Keratinocyte (primary cell): ENCODE results near the gene PITHD1. TPM values are rescaled to one million over a fixed set of nuclear protein-coding genes. Genes with fewer than 3 reads are reported as not detected.

Source experiments
- DNase-seq: peaks from one replicate; pipeline ENCODE4 v3.0.0-alpha.2; 2011; ENCODE audit warnings: low read depth, missing footprints, low spot score
- FAIRE-seq: peaks from 2 replicates; lab custom pipeline; 2011; peaks lifted over from hg19 to GRCh38; lab: Jason Lieb, UNC
- H2AFZ ChIP-seq: 2 replicates; pipeline ENCODE4 v1.6.0; 2012; ENCODE audit warnings: low read length, control low read depth, inconsistent platforms; ENCODE audit not compliant: control insufficient read depth
- H3K27ac ChIP-seq: 2 replicates; pipeline ENCODE4 v1.5.1; 2011; ENCODE audit warnings: low read length; ENCODE audit not compliant: control insufficient read depth, insufficient read depth
- H3K27me3 ChIP-seq: 3 replicates; pipeline ENCODE4 v1.6.0; 2011; ENCODE audit warnings: low read length; ENCODE audit not compliant: control insufficient read depth, insufficient read depth; ENCODE audit errors: extremely low read depth
- H3K36me3 ChIP-seq, 2 experiments: 2 replicates in 1 of 2; 3 replicates in 1 of 2; pipeline ENCODE4 v1.5.1; 2011; ENCODE audit warnings: low read length in 2 of 2, mild to moderate bottlenecking in 1 of 2; ENCODE audit not compliant: control insufficient read depth in 2 of 2, insufficient read depth in 2 of 2; ENCODE audit errors: extremely low read depth in 1 of 2
- H3K4me1 ChIP-seq: 3 replicates; pipeline ENCODE4 v1.5.1; 2011; ENCODE audit warnings: low read length; ENCODE audit not compliant: control insufficient read depth, insufficient read depth; ENCODE audit errors: extremely low read depth
- H3K4me2 ChIP-seq: 3 replicates; pipeline ENCODE4 v1.6.0; 2011; ENCODE audit warnings: low read depth, low read length; ENCODE audit not compliant: control insufficient read depth, insufficient read depth; ENCODE audit errors: extremely low read depth
- H3K4me3 ChIP-seq, 3 experiments: fragments of 200-600 bp in 1 of 3; sonication (generic) in 1 of 3; 2 replicates in 2 of 3; 3 replicates in 1 of 3; pipeline ENCODE4 v1.5.1; 2011 to 2016; ENCODE audit warnings: low read length in 3 of 3, mild to moderate bottlenecking in 3 of 3, control low read depth in 2 of 3, inconsistent platforms in 1 of 3, low read depth in 1 of 3, mixed read lengths in 1 of 3, mixed run types in 1 of 3, moderate library complexity in 1 of 3; ENCODE audit not compliant: control insufficient read depth in 2 of 3, insufficient read depth in 2 of 3; ENCODE audit errors: extremely low read depth in 1 of 3
- H3K79me2 ChIP-seq: 2 replicates; pipeline ENCODE4 v1.6.0; 2012; ENCODE audit warnings: low read length; ENCODE audit not compliant: control insufficient read depth, insufficient read depth
- H3K9ac ChIP-seq: 3 replicates; pipeline ENCODE4 v1.6.0; 2011; ENCODE audit warnings: low read length; ENCODE audit not compliant: control insufficient read depth, insufficient read depth; ENCODE audit errors: extremely low read depth
- H3K9me1 ChIP-seq: 3 replicates; pipeline ENCODE4 v1.6.0; 2011; ENCODE audit warnings: low read length; ENCODE audit not compliant: control insufficient read depth, insufficient read depth; ENCODE audit errors: extremely low read depth
- H3K9me3 ChIP-seq: 2 replicates; pipeline ENCODE4 v1.5.1; 2012; ENCODE audit warnings: low read depth, low read length; ENCODE audit not compliant: control insufficient read depth
- H4K20me1 ChIP-seq: 3 replicates; pipeline ENCODE4 v1.6.0; 2011; ENCODE audit warnings: low read length; ENCODE audit not compliant: control insufficient read depth, insufficient read depth; ENCODE audit errors: extremely low read depth
- EZH2 ChIP-seq: IDR thresholded peaks from one replicate; pipeline ENCODE4 v1.6.1; 2012; ENCODE audit warnings: inconsistent platforms, mild to moderate bottlenecking, low read length, moderate library complexity
- dilution Hi-C: fragments of 300-500 bp; cut with MboI; formaldehyde crosslinking; loops from one replicate; pipeline ENCODE4 v1.7.0; 2020; ENCODE audit warnings: low sequenced_read_pairs; ENCODE audit not compliant: extremely low pct_ligation_motif_present
- polyA plus RNA-seq, 5 experiments: library from polyadenylated mRNA; depleted of rRNA in 3 of 5; stranded (reverse) in 3 of 5; stranded (forward) in 1 of 5; unstranded in 1 of 5; fragments of >200 nt; gene quantifications; 1 replicate in 1 of 5; 2 replicates in 3 of 5; 3 replicates in 1 of 5; pipeline versions ENCODE4 v1.2.1 to v1.2.3, GENCODE V29; 2011 to 2012; ENCODE audit warnings: missing spikeins in 2 of 5, low read depth in 1 of 5, low replicate concordance in 1 of 5
- TF ChIP-seq, protein P1 (sequence below), 3 experiments: IDR thresholded peaks in 1 of 3; conservative IDR thresholded peaks in 1 of 3; optimal IDR thresholded peaks in 1 of 3; 2 replicates in 2 of 3; 3 replicates in 1 of 3; pipeline versions ENCODE3 to v1.5.1; 2011; ENCODE audit warnings: low read length in 3 of 3, mild to moderate bottlenecking in 3 of 3, moderate library complexity in 2 of 3, control low read depth in 1 of 3, inconsistent platforms in 1 of 3; ENCODE audit not compliant: insufficient read depth in 2 of 3; ENCODE audit errors: extremely low read depth in 1 of 3

The PITHD1 gene
- polyA plus RNA-seq, 1 donor (not counting 4 experiments of a cell fraction or from before 2014, with no cell fraction given): 59.4 TPM

DNA sequence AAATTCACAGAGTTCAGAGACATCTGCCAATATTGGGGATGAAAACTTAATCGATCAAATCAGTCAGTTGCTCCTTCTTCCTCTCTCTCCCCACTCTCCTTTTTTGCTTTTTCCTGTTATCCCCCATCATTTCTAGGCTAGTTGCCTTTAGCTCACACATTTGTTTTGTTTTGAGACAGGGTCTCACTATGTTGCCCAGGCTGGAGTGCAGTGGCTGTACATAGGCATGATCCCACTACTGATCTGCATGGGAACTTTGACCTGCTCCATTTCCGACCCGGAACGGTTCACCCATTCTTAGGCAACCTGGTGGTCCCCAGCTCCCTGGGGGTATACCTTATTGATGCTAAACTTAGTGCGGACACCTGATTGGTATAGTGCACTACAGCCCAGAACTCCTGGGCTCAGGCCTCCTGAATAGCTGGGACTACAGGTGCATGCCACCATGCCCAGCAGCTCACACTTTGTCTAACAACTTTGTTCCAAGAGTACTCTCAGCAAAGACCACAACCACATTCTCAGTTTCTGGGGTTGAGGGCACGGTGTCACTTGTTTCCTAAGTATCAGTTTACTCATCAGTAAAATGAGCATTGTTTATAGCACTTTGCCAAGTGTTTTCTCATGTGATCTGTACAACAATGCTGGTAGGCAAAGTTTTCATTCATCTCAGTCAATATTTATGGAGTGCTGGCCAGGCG lies 41.6 kb upstream of the PITHD1 start:
- H3K79me2 ChIP-seq: no peaks in the 10 kb centered on the region
- TF ChIP-seq EZH2: no peak
- TF ChIP-seq, protein P1, sequence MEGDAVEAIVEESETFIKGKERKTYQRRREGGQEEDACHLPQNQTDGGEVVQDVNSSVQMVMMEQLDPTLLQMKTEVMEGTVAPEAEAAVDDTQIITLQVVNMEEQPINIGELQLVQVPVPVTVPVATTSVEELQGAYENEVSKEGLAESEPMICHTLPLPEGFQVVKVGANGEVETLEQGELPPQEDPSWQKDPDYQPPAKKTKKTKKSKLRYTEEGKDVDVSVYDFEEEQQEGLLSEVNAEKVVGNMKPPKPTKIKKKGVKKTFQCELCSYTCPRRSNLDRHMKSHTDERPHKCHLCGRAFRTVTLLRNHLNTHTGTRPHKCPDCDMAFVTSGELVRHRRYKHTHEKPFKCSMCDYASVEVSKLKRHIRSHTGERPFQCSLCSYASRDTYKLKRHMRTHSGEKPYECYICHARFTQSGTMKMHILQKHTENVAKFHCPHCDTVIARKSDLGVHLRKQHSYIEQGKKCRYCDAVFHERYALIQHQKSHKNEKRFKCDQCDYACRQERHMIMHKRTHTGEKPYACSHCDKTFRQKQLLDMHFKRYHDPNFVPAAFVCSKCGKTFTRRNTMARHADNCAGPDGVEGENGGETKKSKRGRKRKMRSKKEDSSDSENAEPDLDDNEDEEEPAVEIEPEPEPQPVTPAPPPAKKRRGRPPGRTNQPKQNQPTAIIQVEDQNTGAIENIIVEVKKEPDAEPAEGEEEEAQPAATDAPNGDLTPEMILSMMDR (optimal IDR thresholded peaks at IDR 0.05 in 1 of 3, IDR thresholded peaks at IDR 0.05 in 1 of 3, conservative IDR thresholded peaks at IDR 0.05 in 1 of 3; ENCODE audit: extremely low read depth in 1 of 3, insufficient read depth in 2 of 3, low read length in 3 of 3): no peak
- no peak overlapping the region for H3K4me3 ChIP-seq
- no peak overlapping the region for H3K4me2 ChIP-seq
- H3K27me3 ChIP-seq: no peaks in the 10 kb centered on the region
- H3K27ac ChIP-seq: no peak overlapping the region
- H4K20me1 ChIP-seq: no peaks in the 10 kb centered on the region
- H3K9me3 ChIP-seq: no peaks in the 10 kb centered on the region
- peaks cover 0 to 4% of the 10 kb centered on the region in 2 experiments for H3K36me3 ChIP-seq
- FAIRE-seq: no peak
- dilution Hi-C loops: no loop called here
- DNase-seq: no peak
- H3K9me1 ChIP-seq: no peaks in the 10 kb centered on the region
- H2AFZ ChIP-seq: no peak overlapping the region
- H3K4me1 ChIP-seq: peaks cover 4% of the 10 kb centered on the region
- H3K9ac ChIP-seq: no peak overlapping the region

DNA sequence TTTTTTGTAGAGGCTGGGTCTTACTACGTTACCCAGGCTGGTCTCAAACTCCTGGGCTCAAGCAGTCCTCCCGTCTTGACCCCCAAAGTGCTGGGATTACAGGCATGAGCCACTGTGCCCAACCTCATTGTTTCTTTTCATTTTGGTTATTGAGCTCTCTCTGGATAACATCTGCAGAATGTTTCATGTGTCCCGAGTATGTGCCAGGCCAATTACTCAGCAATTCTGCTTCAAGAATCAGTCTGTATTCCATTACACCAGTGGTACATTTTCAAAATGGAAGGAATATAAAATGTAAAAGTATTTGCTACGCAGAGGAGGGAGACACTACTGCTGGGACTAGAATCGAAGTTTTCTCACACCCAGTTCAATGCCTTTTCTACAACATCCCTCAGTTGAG lies 36.6 kb upstream of the PITHD1 start:
- Histone ChIP-seq H3K9me1 (peaks cover 5% of the 10 kb centered on the region), H3K4me2 (no peak overlapping the region), H3K4me3 (no peak overlapping the region), H3K36me3 (peaks cover 2 to 3% of the 10 kb centered on the region in 2 experiments), H4K20me1 (no peaks in the 10 kb centered on the region), H2AFZ (no peak overlapping the region), H3K9me3 (no peaks in the 10 kb centered on the region), H3K27me3 (no peaks in the 10 kb centered on the region), H3K27ac (no peak overlapping the region), H3K79me2 (peaks cover 33% of the 10 kb centered on the region), H3K9ac (no peak overlapping the region), H3K4me1 (peaks cover 18% of the 10 kb centered on the region)
- FAIRE-seq (no peak), DNase-seq (no peak)
- dilution Hi-C loops: no loop called here
- TF ChIP-seq, protein P1 (optimal IDR thresholded peaks at IDR 0.05 in 1 of 3, IDR thresholded peaks at IDR 0.05 in 1 of 3, conservative IDR thresholded peaks at IDR 0.05 in 1 of 3; ENCODE audit: extremely low read depth in 1 of 3, insufficient read depth in 2 of 3, low read length in 3 of 3): no peak
- no peak for TF ChIP-seq EZH2
